Measurements from ENCODE around the gene USP24.
"Not testable (repeated sequence)": the region's sequence is repeated elsewhere in the genome, so short reads cannot be mapped to it uniquely, and the experiment has no call there.

Gene USP24

GRCh38 chr1:55206210-55206609 is 9.0 kb downstream of the USP24 start:
- no peak for DNase-seq
- intact Hi-C loops (cut with DNase I): no loop called here

- intact Hi-C loops (cut with DNase I): no loop called here
- no peak for DNase-seq
Measured at GRCh38 chr1:55204997-55205396, 10.2 kb downstream of the USP24 start.

- intact Hi-C loops (cut with DNase I): no loop called here
- DNase-seq: no peak
Measured at GRCh38 chr1:55203064-55203463, 12.1 kb downstream of the USP24 start.

GRCh38 chr1:55200667-55201066 is 14.5 kb downstream of the USP24 start:
- DNase-seq: no peak
- intact Hi-C loops (cut with DNase I): no loop called here

- intact Hi-C loops (cut with DNase I); DNase-seq: not testable (repeated sequence)
Measured at GRCh38 chr1:55199735-55200134, 15.4 kb downstream of the USP24 start.

- intact Hi-C loops (cut with DNase I): no loop called here
- no peak for DNase-seq
Measured at GRCh38 chr1:55198044-55198443, 17.1 kb downstream of the USP24 start.

- no peak for DNase-seq
- intact Hi-C loops (cut with DNase I): no loop called here
Measured at GRCh38 chr1:55197099-55197498, 18.1 kb downstream of the USP24 start.

- DNase-seq: no peak
Measured at GRCh38 chr1:55196433-55197035, 18.6 kb downstream of the USP24 start.

GRCh38 chr1:55195521-55196233 is 19.5 kb downstream of the USP24 start:
- intact Hi-C loops (cut with DNase I): no loop called here
- no peak for DNase-seq

More at GRCh38 chr1:55196433-55197035, 18.6 kb downstream of the USP24 start:
- intact Hi-C loops (cut with DNase I): no loop called here

GRCh38 chr1:55194851-55195250 is 20.3 kb downstream of the USP24 start:
- DNase-seq: no peak
- intact Hi-C loops (cut with DNase I): no loop called here

- no peak for DNase-seq
- intact Hi-C loops (cut with DNase I): no loop called here
Measured at GRCh38 chr1:55192093-55192492, 23.1 kb downstream of the USP24 start.

GRCh38 chr1:55191219-55191952 is 23.8 kb downstream of the USP24 start:
- not testable (repeated sequence) for DNase-seq

GRCh38 chr1:55190109-55190508 is 25.1 kb downstream of the USP24 start:
- no peak for DNase-seq
- intact Hi-C loops (cut with DNase I): no loop called here

More at GRCh38 chr1:55191219-55191952, 23.8 kb downstream of the USP24 start:
- intact Hi-C loops (cut with DNase I): not testable (repeated sequence)

GRCh38 chr1:55188909-55189308 is 26.3 kb downstream of the USP24 start:
- intact Hi-C loops (cut with DNase I): no loop called here
- no peak for DNase-seq

GRCh38 chr1:55185832-55186231 is 29.3 kb downstream of the USP24 start:
- no peak for DNase-seq
- intact Hi-C loops (cut with DNase I): no loop called here

GRCh38 chr1:55184859-55185258 is 30.3 kb downstream of the USP24 start:
- intact Hi-C loops (cut with DNase I): no loop called here
- DNase-seq: no peak

GRCh38 chr1:55181666-55182065 is 33.5 kb downstream of the USP24 start:
- intact Hi-C loops (cut with DNase I): no loop called here
- DNase-seq: no peak

GRCh38 chr1:55180075-55180670 is 35.0 kb downstream of the USP24 start:
- intact Hi-C loops (cut with DNase I): no loop called here

GRCh38 chr1:55179177-55179835 is 35.9 kb downstream of the USP24 start:
- DNase-seq: no peak
- intact Hi-C loops (cut with DNase I): no loop called here

More at GRCh38 chr1:55180075-55180670, 35.0 kb downstream of the USP24 start:
- no peak for DNase-seq

All from head of caudate nucleus (tissue), 42 donors.